Breast epithelium (tissue), 3 donors: Measurements from ENCODE around the gene SERINC2.

Source experiments
- CTCF ChIP-seq, 3 donors: fragments of 450-650 bp; IDR thresholded peaks; one replicate each; pipeline ENCODE4 v1.5.1; 2016 to 2017; ENCODE audit warnings: antibody characterized with exemption in 3 of 3, mild to moderate bottlenecking in 3 of 3, moderate library complexity in 3 of 3
- POLR2A ChIP-seq: fragments of 450-650 bp; IDR thresholded peaks from one replicate; pipeline ENCODE4 v1.6.1; 2016; ENCODE audit warnings: antibody characterized with exemption, mild to moderate bottlenecking, moderate library complexity

- TF ChIP-seq POLR2A (no peak), CTCF (IDR thresholded peaks at IDR 0.05) (no peak)
These were observed 39.0 kb upstream of the SERINC2 start for GRCh38 chr1:31373897-31374486.
